CD4-positive, alpha-beta T cell (primary cell): ENCODE measurements around the gene CCDC50. TPM values are rescaled to one million over a fixed set of nuclear protein-coding genes. Genes with fewer than 3 reads are reported as not detected.

Source experiments
- ATAC-seq: fragments of 200-7000 bp; cut with Tn5 transposase; one replicate; pipeline ENCODE4 v1.10.0; 2022; ENCODE audit warnings: mild to moderate bottlenecking; ENCODE audit not compliant: poor library complexity
- CTCF ChIA-PET: fragments of 350-600 bp; sonication (Branson Sonifier 250); formaldehyde crosslinking; loops from one replicate; lab custom pipeline; 2021; ENCODE audit warnings: antibody characterized with exemption, inconsistent platforms; lab: Charles Lee
- POLR2A ChIA-PET: fragments of 350-600 bp; sonication (Branson Sonifier 250); formaldehyde crosslinking; loops from one replicate; lab custom pipeline; 2021; ENCODE audit warnings: antibody characterized with exemption, inconsistent platforms; lab: Charles Lee
- DNase-seq, 14 experiments: peaks; one replicate each; pipeline ENCODE4 v3.0.0-alpha.2; 2013 to 2020; ENCODE audit warnings: mixed read lengths in 2 of 14
- H3K27ac ChIP-seq, 2 donors: one replicate each; pipeline versions ENCODE4 v1.5.1 to v1.7.0; 2013; ENCODE audit warnings: low read length in 2 of 2, low read depth in 1 of 2, mild to moderate bottlenecking in 1 of 2
- H3K27me3 ChIP-seq, 2 experiments: 1 replicate in 1 of 2; 2 replicates in 1 of 2; pipeline versions ENCODE4 v1.6.1 to v1.7.0; 2013; ENCODE audit warnings: low read length in 2 of 2, control low read depth in 1 of 2, mild to moderate bottlenecking in 1 of 2, moderate library complexity in 1 of 2; ENCODE audit not compliant: insufficient read depth in 2 of 2, control insufficient read depth in 1 of 2
- H3K36me3 ChIP-seq: one replicate; pipeline ENCODE4 v1.6.1; 2013; ENCODE audit warnings: low read length, control low read depth; ENCODE audit not compliant: insufficient read depth
- H3K4me1 ChIP-seq: one replicate; pipeline ENCODE4 v1.6.1; 2013; ENCODE audit warnings: low read length, control low read depth; ENCODE audit not compliant: insufficient read depth
- H3K4me3 ChIP-seq: one replicate; pipeline ENCODE4 v1.5.1; 2013; ENCODE audit warnings: mild to moderate bottlenecking, low read length, moderate library complexity
- H3K9me3 ChIP-seq, 2 experiments: 1 replicate in 1 of 2; 2 replicates in 1 of 2; pipeline versions ENCODE4 v1.6.1 to v1.7.0; 2013; ENCODE audit warnings: low read length in 2 of 2, mild to moderate bottlenecking in 2 of 2, control low read depth in 1 of 2, moderate library complexity in 1 of 2; ENCODE audit not compliant: control insufficient read depth in 1 of 2, insufficient read depth in 1 of 2
- H3K27ac Mint-ChIP-seq: one replicate; pipeline ENCODE4 v1.8.0; 2020; ENCODE audit warnings: mixed read lengths
- H3K27me3 Mint-ChIP-seq: one replicate; pipeline ENCODE4 v1.8.0; 2021; ENCODE audit warnings: mixed read lengths
- H3K36me3 Mint-ChIP-seq: one replicate; pipeline ENCODE4 v1.8.0; 2021; ENCODE audit warnings: low read depth, mixed read lengths
- H3K4me1 Mint-ChIP-seq: one replicate; pipeline ENCODE4 v1.8.0; 2021; ENCODE audit warnings: low read depth, mixed read lengths
- H3K4me3 Mint-ChIP-seq: one replicate; pipeline ENCODE4 v1.8.0; 2020; ENCODE audit warnings: mild to moderate bottlenecking, mixed read lengths
- H3K9me3 Mint-ChIP-seq: one replicate; pipeline ENCODE4 v1.8.0; 2020; ENCODE audit warnings: mixed read lengths
- intact Hi-C, 2 experiments: fragments of 100-400 bp; cut with DNase I in 1 of 2; cut with micrococcal nuclease in 1 of 2; formaldehyde crosslinking; loops; one replicate each; pipeline versions ENCODE4 v1.15.1 to v1.9.0; 2023 to 2025; cut with DNase I, micrococcal nuclease
- total RNA-seq, 174 experiments: library from RNA in 2 of 174; stranded (reverse) in 2 of 174; gene quantifications; one replicate each; pipeline ENCODE4 v1.2.3 and lab custom pipeline; 2021 to 2026
- TF ChIP-seq, protein P1 (sequence below): fragments of 200-600 bp; IDR thresholded peaks from one replicate; pipeline ENCODE4 v1.8.0; 2022; ENCODE audit warnings: antibody characterized with exemption, mild to moderate bottlenecking

CCDC50 gene
- total RNA-seq, 2 experiments from 2014 or later, result 16.7 to 16.8 TPM

GRCh38 chr3:191340351-191340750, 11.2 kb downstream of the CCDC50 start:
- Mint-ChIP-seq H3K9me3 (no peaks in the 10 kb centered on the region), H3K27me3 (no peaks in the 10 kb centered on the region), H3K27ac (no peak overlapping the region), H3K4me1 (peaks cover 27% of the 10 kb centered on the region), H3K36me3 (no peaks in the 10 kb centered on the region), H3K4me3 (no peak overlapping the region)
- no peaks in the 10 kb centered on the region for H3K36me3 ChIP-seq
- no peak for DNase-seq
- H3K4me1 ChIP-seq, result no peaks in the 10 kb centered on the region
- intact Hi-C loops, result no loop called here
- ATAC-seq, result no peak
- no peak overlapping the region for H3K27ac ChIP-seq
- ChIA-PET CTCF (no interaction called here), POLR2A (interaction anchor here (0.6 kb wide), 2 partner anchors 8 to 25 kb away, joined by 3 read pairs; no protein-coding TSS in a partner anchor)
- no peaks in the 10 kb centered on the region for H3K27me3 ChIP-seq
- TF ChIP-seq, protein P1, sequence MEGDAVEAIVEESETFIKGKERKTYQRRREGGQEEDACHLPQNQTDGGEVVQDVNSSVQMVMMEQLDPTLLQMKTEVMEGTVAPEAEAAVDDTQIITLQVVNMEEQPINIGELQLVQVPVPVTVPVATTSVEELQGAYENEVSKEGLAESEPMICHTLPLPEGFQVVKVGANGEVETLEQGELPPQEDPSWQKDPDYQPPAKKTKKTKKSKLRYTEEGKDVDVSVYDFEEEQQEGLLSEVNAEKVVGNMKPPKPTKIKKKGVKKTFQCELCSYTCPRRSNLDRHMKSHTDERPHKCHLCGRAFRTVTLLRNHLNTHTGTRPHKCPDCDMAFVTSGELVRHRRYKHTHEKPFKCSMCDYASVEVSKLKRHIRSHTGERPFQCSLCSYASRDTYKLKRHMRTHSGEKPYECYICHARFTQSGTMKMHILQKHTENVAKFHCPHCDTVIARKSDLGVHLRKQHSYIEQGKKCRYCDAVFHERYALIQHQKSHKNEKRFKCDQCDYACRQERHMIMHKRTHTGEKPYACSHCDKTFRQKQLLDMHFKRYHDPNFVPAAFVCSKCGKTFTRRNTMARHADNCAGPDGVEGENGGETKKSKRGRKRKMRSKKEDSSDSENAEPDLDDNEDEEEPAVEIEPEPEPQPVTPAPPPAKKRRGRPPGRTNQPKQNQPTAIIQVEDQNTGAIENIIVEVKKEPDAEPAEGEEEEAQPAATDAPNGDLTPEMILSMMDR, result no peak
- no peaks in the 10 kb centered on the region for H3K9me3 ChIP-seq
- no peak overlapping the region for H3K4me3 ChIP-seq

- no peaks in the 10 kb centered on the region for H3K27me3 Mint-ChIP-seq
- no peaks in the 10 kb centered on the region for H3K9me3 ChIP-seq
- H3K27me3 ChIP-seq, result no peaks in the 10 kb centered on the region
- ChIA-PET POLR2A (interaction anchor here (0.8 kb wide), 1 partner anchor 52 kb away, joined by 3 read pairs; no protein-coding TSS in a partner anchor), CTCF (no interaction called here)
- H3K27ac ChIP-seq, result no peak overlapping the region
- ATAC-seq, result no peak
- intact Hi-C loops, result no loop called here
- peaks cover 25% of the 10 kb centered on the region for H3K4me1 Mint-ChIP-seq
- H3K27ac Mint-ChIP-seq, result no peak overlapping the region
- TF ChIP-seq, protein P1, result no peak
- H3K9me3 Mint-ChIP-seq, result no peaks in the 10 kb centered on the region
- no peaks in the 10 kb centered on the region for H3K36me3 Mint-ChIP-seq
- H3K36me3 ChIP-seq, result no peaks in the 10 kb centered on the region
- H3K4me1 ChIP-seq, result no peaks in the 10 kb centered on the region
- no peak overlapping the region for H3K4me3 ChIP-seq
- DNase-seq, result no peak
- no peak overlapping the region for H3K4me3 Mint-ChIP-seq
These were observed 11.8 kb downstream of the CCDC50 start for GRCh38 chr3:191340966-191341365.

DNA sequence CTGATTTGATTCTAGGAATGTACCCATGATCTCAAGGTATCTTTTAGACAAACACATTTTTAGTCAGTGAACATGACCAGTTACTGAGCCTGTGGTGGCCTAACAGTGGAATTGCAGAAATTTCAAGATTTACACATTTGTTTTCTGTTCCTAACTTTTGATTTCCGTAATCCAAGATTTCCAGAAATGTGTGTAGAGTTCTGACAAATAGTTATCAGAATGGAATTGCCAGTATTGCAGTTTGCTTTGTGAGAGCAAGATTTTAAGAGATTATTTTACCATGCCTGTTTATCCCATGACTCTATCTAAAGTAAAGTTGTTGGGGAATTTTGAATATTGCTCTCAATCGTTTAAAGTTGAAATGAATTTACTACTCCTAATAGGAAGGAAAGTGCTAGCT, 12.8 kb downstream of the CCDC50 start:
- Mint-ChIP-seq H3K4me1 (peaks cover 18% of the 10 kb centered on the region), H3K36me3 (no peaks in the 10 kb centered on the region), H3K4me3 (no peak overlapping the region), H3K9me3 (no peaks in the 10 kb centered on the region), H3K27me3 (no peaks in the 10 kb centered on the region), H3K27ac (no peak overlapping the region)
- H3K9me3 ChIP-seq, result no peaks in the 10 kb centered on the region
- H3K4me3 ChIP-seq, result no peak overlapping the region
- H3K27me3 ChIP-seq, result no peaks in the 10 kb centered on the region
- TF ChIP-seq, protein P1, result no peak
- intact Hi-C loops, result no loop called here
- no peaks in the 10 kb centered on the region for H3K4me1 ChIP-seq
- H3K36me3 ChIP-seq, result no peaks in the 10 kb centered on the region
- ChIA-PET POLR2A (no interaction called here), CTCF (no interaction called here)
- no peak for DNase-seq
- ATAC-seq, result no peak
- H3K27ac ChIP-seq, result no peak overlapping the region
